HG03139 (cell line): ENCODE results near the gene DUOXA1.
"Not testable (repeated sequence)": the region's sequence is repeated elsewhere in the genome, so short reads cannot be mapped to it uniquely, and the experiment has no call there.

Source experiments
- ATAC-seq: cut with Tn5 transposase; IDR thresholded peaks from one replicate; pipeline ENCODE4 v1.9.1; 2021; ENCODE audit not compliant: unreplicated experiment

Gene DUOXA1

GRCh38 chr15:45093622-45094357 lies 35.9 kb downstream of the DUOXA1 start:
- ATAC-seq, result no peak

- no peak for ATAC-seq
These were observed 36.7 kb downstream of the DUOXA1 start for GRCh38 chr15:45093013-45093412.

GRCh38 chr15:45091576-45091975 lies 38.1 kb downstream of the DUOXA1 start:
- no peak for ATAC-seq

GRCh38 chr15:45091161-45091560 lies 38.5 kb downstream of the DUOXA1 start:
- ATAC-seq, result no peak

- no peak for ATAC-seq
These were observed 39.8 kb downstream of the DUOXA1 start for GRCh38 chr15:45089712-45090373.

GRCh38 chr15:45088801-45089711 lies 40.6 kb downstream of the DUOXA1 start:
- ATAC-seq, result no peak

- ATAC-seq, result no peak
These were observed 42.2 kb downstream of the DUOXA1 start for GRCh38 chr15:45087513-45087912.

GRCh38 chr15:45084163-45084562 lies 45.5 kb downstream of the DUOXA1 start:
- ATAC-seq, result no peak

- no peak for ATAC-seq
These were observed 46.5 kb downstream of the DUOXA1 start for GRCh38 chr15:45083223-45083622.

GRCh38 chr15:45082412-45082811 lies 47.3 kb downstream of the DUOXA1 start:
- ATAC-seq, result not testable (repeated sequence)

- ATAC-seq, result not testable (repeated sequence)
These were observed 49.1 kb downstream of the DUOXA1 start for GRCh38 chr15:45080593-45080992.

- ATAC-seq, result not testable (repeated sequence)
These were observed 49.9 kb downstream of the DUOXA1 start for GRCh38 chr15:45079628-45080246.

GRCh38 chr15:45079201-45079600 lies 50.5 kb downstream of the DUOXA1 start:
- ATAC-seq, result not testable (repeated sequence)

GRCh38 chr15:45077391-45077790 lies 52.3 kb downstream of the DUOXA1 start:
- not testable (repeated sequence) for ATAC-seq

- ATAC-seq, result not testable (repeated sequence)
These were observed 54.0 kb downstream of the DUOXA1 start for GRCh38 chr15:45075440-45076320.

GRCh38 chr15:45073602-45074001 lies 56.1 kb downstream of the DUOXA1 start:
- ATAC-seq, result not testable (repeated sequence)

- not testable (repeated sequence) for ATAC-seq
These were observed 59.7 kb downstream of the DUOXA1 start for GRCh38 chr15:45069942-45070360.
